HCT116 (cell line): Measurements from ENCODE around the gene AMOTL1. TPM values are rescaled to one million over a fixed set of nuclear protein-coding genes. Genes with fewer than 3 reads are reported as not detected.

Experiments used
- ATAC-seq: fragments of 200-7000 bp; cut with Tn5 transposase; 2 replicates; pipeline ENCODE4 v1.9.1; 2020; ENCODE audit warnings: mild to moderate bottlenecking, moderate library complexity
- BruUV-seq: library from RNA; stranded (reverse); fragments of 400-500 nt; replicated peaks from 2 replicates; lab custom pipeline; 2021; lab: Mats Ljungman, UMichigan
- CTCF ChIA-PET: fragments of 300-600 bp; sonication (Branson Sonifier 250); formaldehyde crosslinking; loops from one replicate; lab custom pipeline; 2021; ENCODE audit warnings: antibody characterized with exemption; lab: Charles Lee
- POLR2A ChIA-PET: fragments of 300-600, 350-600 bp; sonication (Branson Sonifier 250); formaldehyde crosslinking; loops from one replicate; lab custom pipeline; 2021; ENCODE audit warnings: antibody characterized with exemption; lab: Charles Lee
- RAD21 ChIA-PET, 2 experiments: fragments of 300-600 bp; sonication (Branson Sonifier 250); formaldehyde crosslinking; loops; one replicate each; lab custom pipeline; 2023; ENCODE audit warnings: low total read pairs in 2 of 2; ENCODE audit not compliant: uncharacterized antibody in 2 of 2, unreplicated experiment in 2 of 2, low non-redundant PET in 1 of 2; lab: Charles Lee
- DNase-seq: peaks from one replicate; pipeline ENCODE4 v3.0.0-alpha.2; 2010; ENCODE audit warnings: low read depth, low spot score
- H2AFZ ChIP-seq: fragments of 200-600 bp; shearing (Covaris generic), sonication (generic); 2 replicates; pipeline ENCODE4 v1.6.1; 2017; ENCODE audit warnings: low read depth, mixed run types, mixed read lengths, antibody characterized with exemption, low read length; ENCODE audit not compliant: poor library complexity, severe bottlenecking
- H3K27ac ChIP-seq: 2 replicates; pipeline ENCODE4 v1.5.1; 2012; ENCODE audit warnings: low read depth, low read length
- H3K27me3 ChIP-seq: fragments of 200-600 bp; sonication (generic); 2 replicates; pipeline ENCODE4 v1.6.1; 2016; ENCODE audit warnings: mixed run types, low read length, mixed read lengths; ENCODE audit not compliant: insufficient read depth
- H3K36me3 ChIP-seq, 2 experiments: fragments of 200-500 bp in 1 of 2; fragments of 200-600 bp in 1 of 2; sonication (Bioruptor generic) in 1 of 2; sonication (generic) in 1 of 2; 2 replicates each; pipeline versions ENCODE4 v1.5.1 to v1.6.1; 2014 to 2016; ENCODE audit warnings: low read length in 2 of 2, inconsistent platforms in 1 of 2, mixed read lengths in 1 of 2, mixed run types in 1 of 2; ENCODE audit not compliant: insufficient read depth in 2 of 2, control insufficient read depth in 1 of 2
- H3K4me1 ChIP-seq, 2 experiments: fragments of 200-600 bp in 1 of 2; sonication (generic) in 1 of 2; 2 replicates each; pipeline versions ENCODE4 v1.5.1 to v1.6.1; 2012 to 2017; ENCODE audit warnings: low read length in 2 of 2, inconsistent platforms in 1 of 2, mild to moderate bottlenecking in 1 of 2, mixed read lengths in 1 of 2, mixed run types in 1 of 2, moderate library complexity in 1 of 2; ENCODE audit not compliant: insufficient read depth in 2 of 2, control insufficient read depth in 1 of 2
- H3K4me2 ChIP-seq: fragments of 200-600 bp; sonication (generic); 2 replicates; pipeline ENCODE4 v1.6.1; 2017; ENCODE audit warnings: mixed run types, low read length, mixed read lengths
- H3K4me3 ChIP-seq, 2 experiments: fragments of 200-600 bp in 1 of 2; sonication (generic) in 1 of 2; replicated peaks in 1 of 2; 2 replicates each; pipeline ENCODE4 v1.5.1; 2011 to 2016; ENCODE audit warnings: low read length in 2 of 2, control low read depth in 1 of 2, low read depth in 1 of 2, mild to moderate bottlenecking in 1 of 2, mixed read lengths in 1 of 2, mixed run types in 1 of 2
- H3K79me2 ChIP-seq: fragments of 200-600 bp; sonication (generic); 2 replicates; pipeline ENCODE4 v1.6.1; 2017; ENCODE audit warnings: mild to moderate bottlenecking, mixed run types, low read length, moderate library complexity, mixed read lengths; ENCODE audit not compliant: insufficient read depth
- H3K9ac ChIP-seq: fragments of 200-600 bp; sonication (generic); 2 replicates; pipeline ENCODE4 v1.6.1; 2016; ENCODE audit warnings: low read length, mixed read lengths
- H3K9me2 ChIP-seq: fragments of 200-600 bp; sonication (generic), shearing (Covaris generic); 2 replicates; pipeline ENCODE4 v1.6.1; 2017; ENCODE audit warnings: mixed run types, mild to moderate bottlenecking, moderate library complexity; ENCODE audit not compliant: insufficient read depth
- H3K9me3 ChIP-seq, 2 experiments: fragments of 200-500 bp in 1 of 2; fragments of 200-600 bp in 1 of 2; sonication (Bioruptor generic) in 1 of 2; sonication (generic) in 1 of 2; 2 replicates each; pipeline ENCODE4 v1.6.1; 2014 to 2017; ENCODE audit warnings: low read length in 2 of 2, mixed read lengths in 2 of 2, inconsistent platforms in 1 of 2, low read depth in 1 of 2, mild to moderate bottlenecking in 1 of 2, mixed run types in 1 of 2, moderate library complexity in 1 of 2; ENCODE audit not compliant: control insufficient read depth in 1 of 2, insufficient read depth in 1 of 2
- H4K20me1 ChIP-seq: fragments of 200-600 bp; sonication (generic), shearing (Covaris generic); 2 replicates; pipeline ENCODE4 v1.6.1; 2017; ENCODE audit warnings: mixed run types, mild to moderate bottlenecking, moderate library complexity; ENCODE audit not compliant: insufficient read depth
- CEBPB ChIP-seq: IDR thresholded peaks from 2 replicates; pipeline ENCODE4 v1.6.1; 2012; ENCODE audit warnings: low read depth
- ELF1 ChIP-seq: IDR thresholded peaks from 2 replicates; pipeline ENCODE4 v1.6.1; 2012; ENCODE audit warnings: low read depth, borderline replicate concordance
- EZH2 ChIP-seq: fragments of 200-600 bp; sonication (generic); IDR thresholded peaks from 2 replicates; pipeline ENCODE4 v1.6.1; 2017; ENCODE audit warnings: antibody characterized with exemption, mixed run types
- EZH2phosphoT487 ChIP-seq: fragments of 200-600 bp; IDR thresholded peaks from 2 replicates; pipeline ENCODE4 v1.6.1; 2018; ENCODE audit warnings: antibody characterized with exemption, borderline replicate concordance
- FOSL1 ChIP-seq: IDR thresholded peaks from 2 replicates; pipeline ENCODE4 v1.6.1; 2012; ENCODE audit warnings: low read depth
- SRF ChIP-seq: IDR thresholded peaks from 2 replicates; pipeline ENCODE4 v1.6.1; 2012; ENCODE audit warnings: low read depth
- ZNF274 ChIP-seq: fragments of 200-500 bp; sonication (Bioruptor generic); IDR thresholded peaks from 2 replicates; pipeline ENCODE4 v1.6.1; 2014; ENCODE audit warnings: mild to moderate bottlenecking, low read depth, low read length, inconsistent platforms
- intact Hi-C: fragments of 100-400 bp; cut with micrococcal nuclease; formaldehyde crosslinking; loops from 2 replicates; pipeline ENCODE4 v1.10.0; 2022
- total RNA-seq: library from RNA; stranded (reverse); gene quantifications from one replicate; pipeline ENCODE4 v1.2.1, GENCODE V29; 2021; ENCODE audit not compliant: unreplicated experiment
- TF ChIP-seq, protein P1 (sequence below): IDR thresholded peaks from 2 replicates; pipeline ENCODE4 v1.6.1; 2012; ENCODE audit warnings: low read depth
- TF ChIP-seq, protein P2 (sequence below), 3 experiments: fragments of 200-600 bp in 1 of 3; sonication (generic) in 1 of 3; IDR thresholded peaks in 2 of 3; conservative IDR thresholded peaks in 1 of 3; 2 replicates each; pipeline ENCODE4 v1.5.1; 2012 to 2017; ENCODE audit warnings: low read depth in 2 of 3, low read length in 2 of 3, antibody characterized with exemption in 1 of 3, borderline replicate concordance in 1 of 3, control low read depth in 1 of 3, mild to moderate bottlenecking in 1 of 3, mixed read lengths in 1 of 3, mixed run types in 1 of 3, moderate library complexity in 1 of 3; ENCODE audit not compliant: insufficient read depth in 1 of 3
- TF ChIP-seq, protein P3 (sequence below): IDR thresholded peaks from 2 replicates; pipeline ENCODE4 v1.6.1; 2012
- TF ChIP-seq, protein P4 (sequence below): IDR thresholded peaks from 2 replicates; pipeline ENCODE4 v1.6.1; 2011; ENCODE audit warnings: mild to moderate bottlenecking, low read length, moderate library complexity; ENCODE audit not compliant: insufficient replicate concordance; ENCODE audit errors: extremely low read depth

Gene AMOTL1
- total RNA-seq, 1 experiment from 2014 or later = 27.6 TPM

DNA sequence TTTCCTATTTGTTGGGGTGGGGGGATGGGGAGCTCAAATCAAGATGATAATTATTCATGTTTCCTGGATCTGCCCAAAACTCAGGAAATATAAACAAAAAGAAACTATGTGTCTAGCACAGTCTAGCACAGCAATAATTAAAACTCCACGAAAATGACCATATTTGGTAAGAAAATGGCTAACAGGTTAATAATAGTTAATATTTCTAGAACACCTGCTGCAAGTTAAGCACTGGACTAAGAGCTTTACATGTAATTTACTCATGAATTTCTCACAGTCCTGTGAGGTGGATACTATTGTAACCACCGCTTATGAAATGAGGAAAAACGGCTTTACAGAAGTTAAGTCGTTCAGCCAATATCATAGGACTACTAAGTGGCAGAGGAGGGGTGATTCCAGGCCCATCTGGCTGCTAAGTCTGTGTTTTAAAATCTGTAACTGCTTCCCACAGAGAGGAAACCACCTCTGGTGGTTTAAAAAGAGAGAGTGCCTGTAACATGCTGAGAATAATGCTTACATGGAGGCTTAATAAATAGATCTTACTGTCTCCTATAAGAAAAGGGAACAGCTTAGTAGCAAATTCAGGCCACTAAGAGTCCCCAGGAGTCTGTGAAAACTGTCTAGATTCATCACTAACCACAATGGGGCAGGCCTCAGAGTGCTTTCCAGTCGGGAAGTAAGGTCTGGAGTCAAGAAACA, 11.0 kb upstream of the AMOTL1 start:
- TF ChIP-seq EZH2phosphoT487 (no peak), CEBPB (no peak)
- TF ChIP-seq, protein P1, sequence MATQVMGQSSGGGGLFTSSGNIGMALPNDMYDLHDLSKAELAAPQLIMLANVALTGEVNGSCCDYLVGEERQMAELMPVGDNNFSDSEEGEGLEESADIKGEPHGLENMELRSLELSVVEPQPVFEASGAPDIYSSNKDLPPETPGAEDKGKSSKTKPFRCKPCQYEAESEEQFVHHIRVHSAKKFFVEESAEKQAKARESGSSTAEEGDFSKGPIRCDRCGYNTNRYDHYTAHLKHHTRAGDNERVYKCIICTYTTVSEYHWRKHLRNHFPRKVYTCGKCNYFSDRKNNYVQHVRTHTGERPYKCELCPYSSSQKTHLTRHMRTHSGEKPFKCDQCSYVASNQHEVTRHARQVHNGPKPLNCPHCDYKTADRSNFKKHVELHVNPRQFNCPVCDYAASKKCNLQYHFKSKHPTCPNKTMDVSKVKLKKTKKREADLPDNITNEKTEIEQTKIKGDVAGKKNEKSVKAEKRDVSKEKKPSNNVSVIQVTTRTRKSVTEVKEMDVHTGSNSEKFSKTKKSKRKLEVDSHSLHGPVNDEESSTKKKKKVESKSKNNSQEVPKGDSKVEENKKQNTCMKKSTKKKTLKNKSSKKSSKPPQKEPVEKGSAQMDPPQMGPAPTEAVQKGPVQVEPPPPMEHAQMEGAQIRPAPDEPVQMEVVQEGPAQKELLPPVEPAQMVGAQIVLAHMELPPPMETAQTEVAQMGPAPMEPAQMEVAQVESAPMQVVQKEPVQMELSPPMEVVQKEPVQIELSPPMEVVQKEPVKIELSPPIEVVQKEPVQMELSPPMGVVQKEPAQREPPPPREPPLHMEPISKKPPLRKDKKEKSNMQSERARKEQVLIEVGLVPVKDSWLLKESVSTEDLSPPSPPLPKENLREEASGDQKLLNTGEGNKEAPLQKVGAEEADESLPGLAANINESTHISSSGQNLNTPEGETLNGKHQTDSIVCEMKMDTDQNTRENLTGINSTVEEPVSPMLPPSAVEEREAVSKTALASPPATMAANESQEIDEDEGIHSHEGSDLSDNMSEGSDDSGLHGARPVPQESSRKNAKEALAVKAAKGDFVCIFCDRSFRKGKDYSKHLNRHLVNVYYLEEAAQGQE = no peak
- no peaks in the 10 kb centered on the region for H3K27me3 ChIP-seq
- no peak overlapping the region for H3K9ac ChIP-seq
- no TSS peak for BruUV-seq
- POLR2A ChIA-PET = no interaction called here
- no peaks in the 10 kb centered on the region; a peak in 1 of 4 replicates for H3K4me1 ChIP-seq
- RAD21 ChIA-PET = interaction anchor here in 1 of 2 experiments (1.5 kb wide), 1 partner anchor 134 kb away, joined by 3 read pairs; no protein-coding TSS in a partner anchor
- no peak overlapping the region for H3K4me3 ChIP-seq
- no peaks in the 10 kb centered on the region for H3K36me3 ChIP-seq
- ATAC-seq = no peak
- H3K27ac ChIP-seq = no peak overlapping the region
- no peak overlapping the region for H2AFZ ChIP-seq
- intact Hi-C loops = no loop called here
- H4K20me1 ChIP-seq = no peaks in the 10 kb centered on the region
- no peaks in the 10 kb centered on the region for H3K79me2 ChIP-seq
- CTCF ChIA-PET = no interaction called here
- no peaks in the 10 kb centered on the region for H3K9me2 ChIP-seq
- DNase-seq = no peak
- H3K4me2 ChIP-seq = no peak overlapping the region
- no peaks in the 10 kb centered on the region for H3K9me3 ChIP-seq

DNA sequence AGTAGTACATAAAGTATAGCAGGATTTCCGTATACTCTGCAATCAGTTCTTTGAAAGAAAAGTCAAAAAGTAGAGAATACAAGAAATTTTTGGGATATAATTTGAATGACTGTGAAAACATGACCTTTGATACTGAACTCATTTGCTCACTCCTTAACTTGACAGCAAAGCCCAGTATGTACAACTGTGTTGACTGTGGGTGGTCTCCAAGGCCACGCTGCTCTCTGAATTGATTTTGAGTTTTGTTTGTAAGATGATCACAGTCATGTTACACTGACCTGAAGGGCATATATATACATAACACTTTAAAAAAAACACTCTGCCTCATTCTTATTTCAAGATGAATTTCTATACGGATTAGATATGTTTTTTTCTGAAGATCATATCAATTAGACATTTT, 9.5 kb upstream of the AMOTL1 start:
- Histone ChIP-seq H3K9me2 (no peaks in the 10 kb centered on the region), H4K20me1 (no peaks in the 10 kb centered on the region), H3K36me3 (no peaks in the 10 kb centered on the region), H3K9ac (no peak overlapping the region), H3K4me1 (no peaks in the 10 kb centered on the region; a peak in 1 of 4 replicates), H3K4me2 (no peak overlapping the region), H3K4me3 (no peak overlapping the region), H3K79me2 (no peaks in the 10 kb centered on the region), H2AFZ (no peak overlapping the region), H3K27me3 (no peaks in the 10 kb centered on the region), H3K27ac (no peak overlapping the region), H3K9me3 (no peaks in the 10 kb centered on the region)
- no peak for ATAC-seq
- no peak for DNase-seq
- ChIA-PET POLR2A (no interaction called here), RAD21 (interaction anchor here in 1 of 2 experiments (1.5 kb wide), 1 partner anchor 135 kb away, joined by 3 read pairs; no protein-coding TSS in a partner anchor), CTCF (interaction anchor here (0.7 kb wide), 1 partner anchor 20 kb away, joined by 4 read pairs; no protein-coding TSS in a partner anchor)
- no TSS peak for BruUV-seq
- intact Hi-C loops = no loop called here
- TF ChIP-seq ELF1 (no peak), ZNF274 (no peak), FOSL1 (no peak), SRF (no peak), EZH2 (no peak)
- TF ChIP-seq, protein P2, sequence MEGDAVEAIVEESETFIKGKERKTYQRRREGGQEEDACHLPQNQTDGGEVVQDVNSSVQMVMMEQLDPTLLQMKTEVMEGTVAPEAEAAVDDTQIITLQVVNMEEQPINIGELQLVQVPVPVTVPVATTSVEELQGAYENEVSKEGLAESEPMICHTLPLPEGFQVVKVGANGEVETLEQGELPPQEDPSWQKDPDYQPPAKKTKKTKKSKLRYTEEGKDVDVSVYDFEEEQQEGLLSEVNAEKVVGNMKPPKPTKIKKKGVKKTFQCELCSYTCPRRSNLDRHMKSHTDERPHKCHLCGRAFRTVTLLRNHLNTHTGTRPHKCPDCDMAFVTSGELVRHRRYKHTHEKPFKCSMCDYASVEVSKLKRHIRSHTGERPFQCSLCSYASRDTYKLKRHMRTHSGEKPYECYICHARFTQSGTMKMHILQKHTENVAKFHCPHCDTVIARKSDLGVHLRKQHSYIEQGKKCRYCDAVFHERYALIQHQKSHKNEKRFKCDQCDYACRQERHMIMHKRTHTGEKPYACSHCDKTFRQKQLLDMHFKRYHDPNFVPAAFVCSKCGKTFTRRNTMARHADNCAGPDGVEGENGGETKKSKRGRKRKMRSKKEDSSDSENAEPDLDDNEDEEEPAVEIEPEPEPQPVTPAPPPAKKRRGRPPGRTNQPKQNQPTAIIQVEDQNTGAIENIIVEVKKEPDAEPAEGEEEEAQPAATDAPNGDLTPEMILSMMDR (IDR thresholded peaks at IDR 0.05 in 2 of 3, conservative IDR thresholded peaks at IDR 0.05 in 1 of 3; ENCODE audit: borderline replicate concordance in 1 of 3, insufficient read depth in 1 of 3, low read depth in 2 of 3, low read length in 2 of 3) = no peak
- TF ChIP-seq, protein P3, sequence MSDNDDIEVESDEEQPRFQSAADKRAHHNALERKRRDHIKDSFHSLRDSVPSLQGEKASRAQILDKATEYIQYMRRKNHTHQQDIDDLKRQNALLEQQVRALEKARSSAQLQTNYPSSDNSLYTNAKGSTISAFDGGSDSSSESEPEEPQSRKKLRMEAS = no peak
- TF ChIP-seq, protein P4, sequence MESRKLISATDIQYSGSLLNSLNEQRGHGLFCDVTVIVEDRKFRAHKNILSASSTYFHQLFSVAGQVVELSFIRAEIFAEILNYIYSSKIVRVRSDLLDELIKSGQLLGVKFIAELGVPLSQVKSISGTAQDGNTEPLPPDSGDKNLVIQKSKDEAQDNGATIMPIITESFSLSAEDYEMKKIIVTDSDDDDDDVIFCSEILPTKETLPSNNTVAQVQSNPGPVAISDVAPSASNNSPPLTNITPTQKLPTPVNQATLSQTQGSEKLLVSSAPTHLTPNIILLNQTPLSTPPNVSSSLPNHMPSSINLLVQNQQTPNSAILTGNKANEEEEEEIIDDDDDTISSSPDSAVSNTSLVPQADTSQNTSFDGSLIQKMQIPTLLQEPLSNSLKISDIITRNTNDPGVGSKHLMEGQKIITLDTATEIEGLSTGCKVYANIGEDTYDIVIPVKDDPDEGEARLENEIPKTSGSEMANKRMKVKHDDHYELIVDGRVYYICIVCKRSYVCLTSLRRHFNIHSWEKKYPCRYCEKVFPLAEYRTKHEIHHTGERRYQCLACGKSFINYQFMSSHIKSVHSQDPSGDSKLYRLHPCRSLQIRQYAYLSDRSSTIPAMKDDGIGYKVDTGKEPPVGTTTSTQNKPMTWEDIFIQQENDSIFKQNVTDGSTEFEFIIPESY = no peak
